Esophagus squamous epithelium (tissue), 4 donors: ENCODE measurements around the gene IL3RA.

Experiments used
- CTCF ChIP-seq, 6 experiments: fragments of 450-650 bp in 4 of 6; fragments of 200-600 bp in 2 of 6; sonication (generic) in 2 of 6; IDR thresholded peaks; one replicate each; pipeline ENCODE4 v1.5.1; 2016 to 2019; ENCODE audit warnings: antibody characterized with exemption in 6 of 6, mild to moderate bottlenecking in 4 of 6, moderate library complexity in 4 of 6
- POLR2A ChIP-seq, 4 donors: fragments of 450-650 bp; IDR thresholded peaks; one replicate each; pipeline ENCODE4 v1.6.1; 2017; ENCODE audit warnings: antibody characterized with exemption in 4 of 4, mild to moderate bottlenecking in 4 of 4, moderate library complexity in 3 of 4

GRCh38 chrX:1289535-1289934, 47.0 kb upstream of the IL3RA start:
- no peak for TF ChIP-seq CTCF (IDR thresholded peaks at IDR 0.05)
- TF ChIP-seq POLR2A (IDR thresholded peaks at IDR 0.05), result no peak
